ENCODE data around the gene TTPAL. TPM values are rescaled to one million over a fixed set of nuclear protein-coding genes. Genes with fewer than 3 reads are reported as not detected.

Gene TTPAL
- total RNA-seq, 2 donors from 2014 or later = 18.3 to 19.4 TPM

GRCh38 chr20:44477151-44477550, 1.5 kb downstream of the TTPAL start:
- Histone ChIP-seq H3K27me3 (ENCODE audit: control insufficient read depth, insufficient read depth, low read length, poor library complexity, severe bottlenecking) (no peaks in the 10 kb centered on the region), H3K27ac (ENCODE audit: low read depth, low read length) (no peak overlapping the region), H3K36me3 (ENCODE audit: control insufficient read depth, insufficient read depth, low read length) (peaks cover 23% of the 10 kb centered on the region), H3K9me3 (ENCODE audit: control insufficient read depth, low read length) (no peaks in the 10 kb centered on the region), H3K4me1 (ENCODE audit: control insufficient read depth, insufficient read depth, low read length) (peaks cover 5% of the 10 kb centered on the region), H3K9ac (ENCODE audit: extremely low read depth, low read length, poor library complexity, severe bottlenecking) (no peak overlapping the region), H3K4me3 (ENCODE audit: low read length) (peak overlapping the region; percentile 86)
- Mint-ChIP-seq H3K27ac (no peak overlapping the region), H3K36me3 (ENCODE audit: low read depth) (peaks cover 20% of the 10 kb centered on the region), H3K4me3 (peak overlapping the region; percentile 91), H3K27me3 (ENCODE audit: insufficient read depth) (peaks cover 2% of the 10 kb centered on the region), H3K9me3 (no peaks in the 10 kb centered on the region), H3K4me1 (peaks cover 13% of the 10 kb centered on the region)
- WGBS, 2 experiments (ENCODE audit: insufficient coverage in 1 of 2, insufficient read length in 1 of 2) = 98 to 100% methylated on average over 1 to 3 of the region's 3 CpGs
- TF ChIP-seq CTCF (conservative IDR thresholded peaks at IDR 0.05) = no peak
- DNase-seq = no peak

- H3K27me3 ChIP-seq (ENCODE audit: control insufficient read depth, insufficient read depth, low read length, poor library complexity, severe bottlenecking) = no peaks in the 10 kb centered on the region
- no peaks in the 10 kb centered on the region for H3K9me3 ChIP-seq (ENCODE audit: control insufficient read depth, low read length)
- peak overlapping the region; percentile 47 for H3K27ac ChIP-seq (ENCODE audit: low read depth, low read length)
- H3K4me3 ChIP-seq (ENCODE audit: low read length) = no peak overlapping the region
- no peak overlapping the region for H3K9ac ChIP-seq (ENCODE audit: extremely low read depth, low read length, poor library complexity, severe bottlenecking)
- peaks cover 29% of the 10 kb centered on the region for H3K36me3 ChIP-seq (ENCODE audit: control insufficient read depth, insufficient read depth, low read length)
- Mint-ChIP-seq H3K4me1 (peaks cover 13% of the 10 kb centered on the region), H3K4me3 (no peak overlapping the region), H3K9me3 (no peaks in the 10 kb centered on the region), H3K27me3 (ENCODE audit: insufficient read depth) (peaks cover 2% of the 10 kb centered on the region), H3K27ac (no peak overlapping the region), H3K36me3 (ENCODE audit: low read depth) (peaks cover 25% of the 10 kb centered on the region)
- WGBS, 2 experiments (ENCODE audit: insufficient coverage in 1 of 2, insufficient read length in 1 of 2) = 90 to 97% methylated on average over 2 to 6 of the region's 6 CpGs
- DNase-seq = no peak
- H3K4me1 ChIP-seq (ENCODE audit: control insufficient read depth, insufficient read depth, low read length) = peaks cover 5% of the 10 kb centered on the region
- TF ChIP-seq CTCF (conservative IDR thresholded peaks at IDR 0.05) = no peak
Measured at GRCh38 chr20:44478206-44478605, 2.5 kb downstream of the TTPAL start.

GRCh38 chr20:44479643-44480042, 4.0 kb downstream of the TTPAL start:
- H3K9me3 Mint-ChIP-seq = no peaks in the 10 kb centered on the region
- no peak overlapping the region for H3K9ac ChIP-seq (ENCODE audit: extremely low read depth, low read length, poor library complexity, severe bottlenecking)
- peaks cover 13% of the 10 kb centered on the region for H3K4me1 Mint-ChIP-seq
- no peak for TF ChIP-seq CTCF (conservative IDR thresholded peaks at IDR 0.05)
- H3K4me3 Mint-ChIP-seq = no peak overlapping the region
- peaks cover 36% of the 10 kb centered on the region for H3K36me3 Mint-ChIP-seq (ENCODE audit: low read depth)
- H3K27ac Mint-ChIP-seq = no peak overlapping the region
- no peaks in the 10 kb centered on the region for H3K9me3 ChIP-seq (ENCODE audit: control insufficient read depth, low read length)
- H3K27me3 ChIP-seq (ENCODE audit: control insufficient read depth, insufficient read depth, low read length, poor library complexity, severe bottlenecking) = no peaks in the 10 kb centered on the region
- no peak overlapping the region for H3K27ac ChIP-seq (ENCODE audit: low read depth, low read length)
- WGBS, 2 experiments (ENCODE audit: insufficient coverage in 1 of 2, insufficient read length in 1 of 2) = 91 to 98% methylated on average over 4 of the region's 5 CpGs
- H3K4me3 ChIP-seq (ENCODE audit: low read length) = no peak overlapping the region
- H3K4me1 ChIP-seq (ENCODE audit: control insufficient read depth, insufficient read depth, low read length) = peaks cover 5% of the 10 kb centered on the region
- peaks cover 43% of the 10 kb centered on the region for H3K36me3 ChIP-seq (ENCODE audit: control insufficient read depth, insufficient read depth, low read length)
- H3K27me3 Mint-ChIP-seq (ENCODE audit: insufficient read depth) = no peaks in the 10 kb centered on the region
- no peak for DNase-seq
